OCI-LY7 (cell line): ENCODE data around the gene KRT6C. TPM values are rescaled to one million over a fixed set of nuclear protein-coding genes. Genes with fewer than 3 reads are reported as not detected.

Source experiments
- BruUV-seq: library from RNA; stranded (reverse); fragments of 400-500 nt; replicated peaks from 2 replicates; lab custom pipeline; 2021; lab: Mats Ljungman, UMichigan
- CTCF ChIA-PET: fragments of 300-600 bp; sonication (Branson Sonifier 250); formaldehyde crosslinking; loops from one replicate; lab custom pipeline; 2022; ENCODE audit warnings: antibody characterized with exemption; ENCODE audit not compliant: unreplicated experiment; lab: Charles Lee
- POLR2A ChIA-PET: fragments of 300-600 bp; sonication (Branson Sonifier 250); formaldehyde crosslinking; loops from one replicate; lab custom pipeline; 2022; ENCODE audit warnings: antibody characterized with exemption; lab: Charles Lee
- DNase-seq: peaks from one replicate; pipeline ENCODE4 v3.0.0-alpha.2; 2015; ENCODE audit warnings: low spot score
- H2AFZ ChIP-seq: fragments of 200-600 bp; sonication (generic), shearing (Covaris generic); 2 replicates; pipeline ENCODE4 v1.6.1; 2014; ENCODE audit warnings: mild to moderate bottlenecking, antibody characterized with exemption, low read length, moderate library complexity
- H3K27ac ChIP-seq: fragments of 200-600 bp; sonication (generic); 2 replicates; pipeline ENCODE4 v1.5.1; 2014; ENCODE audit warnings: mixed run types, low read depth, mild to moderate bottlenecking, moderate library complexity, low read length, inconsistent platforms; ENCODE audit not compliant: poor library complexity, severe bottlenecking
- H3K36me3 ChIP-seq: fragments of 200-600 bp; sonication (generic); 2 replicates; pipeline ENCODE4 v1.6.1; 2014; ENCODE audit warnings: mild to moderate bottlenecking, antibody characterized with exemption, low read length, moderate library complexity, mixed read lengths; ENCODE audit not compliant: insufficient read depth
- H3K4me1 ChIP-seq: fragments of 200-600 bp; sonication (generic); 2 replicates; pipeline ENCODE4 v1.5.1; 2014; ENCODE audit warnings: mild to moderate bottlenecking, low read length; ENCODE audit not compliant: insufficient read depth, poor library complexity, severe bottlenecking
- H3K4me2 ChIP-seq: fragments of 200-600 bp; sonication (generic); 2 replicates; pipeline ENCODE4 v1.6.1; 2014; ENCODE audit warnings: mild to moderate bottlenecking, low read length
- H3K4me3 ChIP-seq: fragments of 200-600 bp; sonication (generic); 2 replicates; pipeline ENCODE4 v1.5.1; 2014; ENCODE audit warnings: mild to moderate bottlenecking, low read depth, low read length; ENCODE audit not compliant: poor library complexity, severe bottlenecking
- H3K79me2 ChIP-seq: fragments of 200-600 bp; sonication (generic); 2 replicates; pipeline ENCODE4 v1.6.1; 2016; ENCODE audit warnings: low read depth, mild to moderate bottlenecking, low read length, moderate library complexity, mixed read lengths; ENCODE audit not compliant: insufficient read depth
- H3K9me2 ChIP-seq: fragments of 200-600 bp; sonication (generic); 2 replicates; pipeline ENCODE4 v1.6.1; 2016; ENCODE audit warnings: mild to moderate bottlenecking, low read length, mixed read lengths; ENCODE audit not compliant: insufficient read depth
- H3K9me3 ChIP-seq: fragments of 200-600 bp; sonication (generic); 2 replicates; pipeline ENCODE4 v1.6.1; 2014; ENCODE audit warnings: mild to moderate bottlenecking, mixed run types, low read length, mixed read lengths
- H4K20me1 ChIP-seq: fragments of 200-600 bp; sonication (generic); 2 replicates; pipeline ENCODE4 v1.6.1; 2014; ENCODE audit warnings: mild to moderate bottlenecking, antibody characterized with exemption, low read length, moderate library complexity, mixed read lengths; ENCODE audit not compliant: insufficient read depth
- EZH2phosphoT487 ChIP-seq: fragments of 200-600 bp; sonication (generic); IDR thresholded peaks from 2 replicates; pipeline ENCODE4 v1.6.1; 2018; ENCODE audit warnings: low read depth, borderline replicate concordance, mild to moderate bottlenecking, mixed run types, antibody characterized with exemption, low read length, moderate library complexity, mixed read lengths
- intact Hi-C: fragments of 100-400 bp; cut with micrococcal nuclease; formaldehyde crosslinking; loops from one replicate; pipeline ENCODE4 v1.10.0; 2022; ENCODE audit not compliant: unreplicated experiment
- total RNA-seq, 2 experiments: library from RNA; depleted of rRNA in 1 of 2; stranded (reverse); fragments of >200 nt in 1 of 2; shearing (Covaris generic) in 1 of 2; gene quantifications; 2 replicates each; pipeline ENCODE4 v1.2.3, GENCODE V29; 2014 to 2022
- TF ChIP-seq, protein P1 (sequence below): fragments of 200-600 bp; sonication (generic); conservative IDR thresholded peaks from 2 replicates; pipeline ENCODE4 v1.5.1; 2014; ENCODE audit warnings: mild to moderate bottlenecking, antibody characterized with exemption, low read length, moderate library complexity, mixed read lengths

The KRT6C gene
- total RNA-seq, 2 experiments from 2014 or later: not detected

DNA sequence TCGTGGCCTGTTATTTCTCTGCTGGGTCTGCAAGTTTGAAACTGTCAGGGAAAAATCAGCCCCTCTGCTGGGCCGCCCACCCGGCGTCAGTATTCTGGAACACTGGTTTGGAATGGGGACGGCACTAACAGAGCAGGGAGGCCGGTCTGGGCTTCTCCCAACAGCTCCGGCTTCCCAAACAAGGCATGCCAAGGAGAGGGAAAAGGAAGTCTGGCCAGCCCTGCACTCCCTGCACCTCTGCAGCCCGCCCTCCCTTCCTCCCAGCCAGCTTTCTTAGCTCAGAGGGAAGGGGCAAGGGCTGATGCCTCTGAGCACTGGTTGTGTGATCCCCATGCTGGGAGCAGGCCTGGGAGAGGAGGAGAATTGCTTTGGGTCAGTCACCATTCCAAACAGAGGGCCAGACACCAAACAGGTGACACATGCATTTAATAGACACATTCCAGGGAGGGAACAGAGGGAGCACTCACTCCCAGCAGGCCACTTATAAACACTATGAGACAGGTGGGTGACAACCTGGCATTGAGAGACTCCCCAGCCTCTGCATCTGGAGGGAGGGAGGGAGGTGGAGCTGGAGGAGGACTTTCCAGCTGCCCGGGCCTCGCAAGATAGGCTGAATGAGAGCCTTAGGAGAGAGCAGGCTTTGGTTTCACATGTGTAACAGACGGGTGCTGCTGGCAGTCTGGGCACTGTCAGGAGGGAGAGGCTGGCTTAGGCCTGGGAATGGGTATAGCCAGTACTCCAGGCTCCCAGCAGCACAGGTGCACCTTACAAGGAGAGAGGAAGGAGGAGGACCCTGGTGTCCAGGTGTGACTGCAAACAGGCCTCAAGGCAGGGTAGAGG lies 49.7 kb downstream of the KRT6C start:
- H3K9me2 ChIP-seq: no peaks in the 10 kb centered on the region
- no peaks in the 10 kb centered on the region for H4K20me1 ChIP-seq
- ChIA-PET POLR2A (no interaction called here), CTCF (no interaction called here)
- no peaks in the 10 kb centered on the region for H3K9me3 ChIP-seq
- no peak overlapping the region for H3K27ac ChIP-seq
- intact Hi-C loops: no loop called here
- no peak overlapping the region for H2AFZ ChIP-seq
- H3K4me3 ChIP-seq: no peak overlapping the region
- no peaks in the 10 kb centered on the region for H3K79me2 ChIP-seq
- no peak for DNase-seq
- no TSS peak for BruUV-seq
- no peak overlapping the region for H3K4me2 ChIP-seq
- no peaks in the 10 kb centered on the region for H3K4me1 ChIP-seq
- H3K36me3 ChIP-seq: no peaks in the 10 kb centered on the region
- TF ChIP-seq, protein P1, sequence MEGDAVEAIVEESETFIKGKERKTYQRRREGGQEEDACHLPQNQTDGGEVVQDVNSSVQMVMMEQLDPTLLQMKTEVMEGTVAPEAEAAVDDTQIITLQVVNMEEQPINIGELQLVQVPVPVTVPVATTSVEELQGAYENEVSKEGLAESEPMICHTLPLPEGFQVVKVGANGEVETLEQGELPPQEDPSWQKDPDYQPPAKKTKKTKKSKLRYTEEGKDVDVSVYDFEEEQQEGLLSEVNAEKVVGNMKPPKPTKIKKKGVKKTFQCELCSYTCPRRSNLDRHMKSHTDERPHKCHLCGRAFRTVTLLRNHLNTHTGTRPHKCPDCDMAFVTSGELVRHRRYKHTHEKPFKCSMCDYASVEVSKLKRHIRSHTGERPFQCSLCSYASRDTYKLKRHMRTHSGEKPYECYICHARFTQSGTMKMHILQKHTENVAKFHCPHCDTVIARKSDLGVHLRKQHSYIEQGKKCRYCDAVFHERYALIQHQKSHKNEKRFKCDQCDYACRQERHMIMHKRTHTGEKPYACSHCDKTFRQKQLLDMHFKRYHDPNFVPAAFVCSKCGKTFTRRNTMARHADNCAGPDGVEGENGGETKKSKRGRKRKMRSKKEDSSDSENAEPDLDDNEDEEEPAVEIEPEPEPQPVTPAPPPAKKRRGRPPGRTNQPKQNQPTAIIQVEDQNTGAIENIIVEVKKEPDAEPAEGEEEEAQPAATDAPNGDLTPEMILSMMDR: no peak
- no peak for TF ChIP-seq EZH2phosphoT487

DNA sequence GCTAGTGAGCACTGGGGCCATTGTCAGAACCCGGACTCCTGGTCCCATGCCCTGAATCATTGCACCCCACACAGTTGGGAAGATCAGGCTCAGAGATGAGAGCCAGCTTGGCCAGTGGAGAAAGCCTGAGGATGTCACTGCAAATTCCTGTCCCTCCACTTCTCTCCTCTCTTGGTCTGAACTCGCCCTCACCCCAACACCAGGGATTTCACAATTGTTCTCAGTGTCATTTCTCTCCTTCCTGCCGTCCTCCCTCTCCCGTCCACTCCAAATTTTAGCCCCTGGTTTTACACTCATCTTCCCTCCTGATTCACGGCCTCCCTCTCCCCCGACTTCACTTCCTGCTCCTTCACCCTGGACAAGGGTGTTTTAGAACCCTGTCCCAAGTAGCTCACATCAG lies 50.6 kb downstream of the KRT6C start:
- no peaks in the 10 kb centered on the region for H4K20me1 ChIP-seq
- no peaks in the 10 kb centered on the region for H3K9me2 ChIP-seq
- POLR2A ChIA-PET: no interaction called here
- no peak overlapping the region for H3K4me2 ChIP-seq
- no peaks in the 10 kb centered on the region for H3K9me3 ChIP-seq
- TF ChIP-seq, protein P1: no peak
- TF ChIP-seq EZH2phosphoT487: no peak
- no peak overlapping the region for H3K4me3 ChIP-seq
- no TSS peak for BruUV-seq
- intact Hi-C loops: no loop called here
- H3K79me2 ChIP-seq: no peaks in the 10 kb centered on the region
- H2AFZ ChIP-seq: no peak overlapping the region
- H3K27ac ChIP-seq: no peak overlapping the region
- no peaks in the 10 kb centered on the region for H3K36me3 ChIP-seq
- no peak for DNase-seq
- no peaks in the 10 kb centered on the region for H3K4me1 ChIP-seq
- CTCF ChIA-PET: interaction anchor here (0.5 kb wide), 1 partner anchor 1522 kb away, joined by 3 read pairs; no protein-coding TSS in a partner anchor

DNA sequence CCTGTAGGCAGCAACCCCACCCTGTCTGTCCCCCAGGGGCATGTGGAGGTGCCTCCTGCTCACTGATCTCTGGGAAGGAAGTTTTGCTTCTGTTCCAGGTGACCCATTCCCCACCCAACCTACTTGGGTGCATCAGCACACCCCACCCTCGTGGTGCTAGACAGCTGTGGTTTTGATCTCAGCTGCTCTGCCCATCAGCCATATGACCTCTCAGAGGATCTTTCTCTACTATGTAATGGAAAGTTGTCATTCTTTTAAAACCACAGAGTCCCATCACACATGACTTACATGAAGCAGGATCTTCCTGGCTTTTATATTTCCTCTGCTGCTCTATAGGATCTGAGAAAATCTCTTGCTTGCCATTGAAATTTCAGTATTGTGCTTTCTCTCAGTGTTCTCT lies 53.9 kb downstream of the KRT6C start:
- Histone ChIP-seq H2AFZ (no peak overlapping the region), H3K9me2 (no peaks in the 10 kb centered on the region), H4K20me1 (no peaks in the 10 kb centered on the region), H3K4me3 (no peak overlapping the region), H3K27ac (no peak overlapping the region), H3K4me2 (no peak overlapping the region), H3K36me3 (no peaks in the 10 kb centered on the region), H3K4me1 (no peaks in the 10 kb centered on the region), H3K79me2 (no peaks in the 10 kb centered on the region), H3K9me3 (no peaks in the 10 kb centered on the region)
- intact Hi-C loops: no loop called here
- TF ChIP-seq EZH2phosphoT487: no peak
- TF ChIP-seq, protein P1: no peak
- ChIA-PET POLR2A (no interaction called here), CTCF (no interaction called here)
- BruUV-seq: no TSS peak
- no peak for DNase-seq
